SK-N-SH (cell line): Measurements from ENCODE around the gene UTF1. TPM values are rescaled to one million over a fixed set of nuclear protein-coding genes. Genes with fewer than 3 reads are reported as not detected.
"Not testable (repeated sequence)": the region's sequence is repeated elsewhere in the genome, so short reads cannot be mapped to it uniquely, and the experiment has no call there.

ENCODE experiments used
- CTCF ChIA-PET: fragments of 300-600, 350-600 bp; formaldehyde crosslinking; extraction: SDS; loops from one replicate; lab custom pipeline; 2021; lab: Yijun Ruan, JAX
- POLR2A ChIA-PET: fragments of 350-600 bp; sonication (Branson Sonifier 250); formaldehyde crosslinking; extraction: SDS; loops from one replicate; lab custom pipeline; 2020; ENCODE audit warnings: antibody characterized with exemption, inconsistent platforms; lab: Yijun Ruan, JAX
- DNase-seq: peaks from one replicate; pipeline ENCODE4 v3.0.0; 2012
- H2AFZ ChIP-seq: fragments of 200-600 bp; sonication (generic); 2 replicates; pipeline ENCODE4 v1.8.1; 2016; ENCODE audit warnings: antibody characterized with exemption, mild to moderate bottlenecking, low read depth
- H3F3A ChIP-seq: fragments of 200-600 bp; sonication (generic); replicated peaks from 2 replicates; pipeline ENCODE3; 2016; ENCODE audit warnings: antibody characterized with exemption, mild to moderate bottlenecking; ENCODE audit not compliant: insufficient read depth
- H3K27ac ChIP-seq, 2 experiments: fragments of 200-500 bp in 1 of 2; fragments of 200-600 bp in 1 of 2; sonication (Bioruptor generic) in 1 of 2; sonication (generic), shearing (Covaris generic) in 1 of 2; 2 replicates each; pipeline versions ENCODE4 v1.5.1 to v1.6.1; 2014 to 2016; ENCODE audit warnings: low read depth in 2 of 2, inconsistent platforms in 1 of 2, low read length in 1 of 2, mild to moderate bottlenecking in 1 of 2, mixed read lengths in 1 of 2
- H3K27me3 ChIP-seq: fragments of 200-600 bp; sonication (generic), shearing (Covaris generic); 2 replicates; pipeline ENCODE4 v1.6.1; 2016; ENCODE audit warnings: mixed run types; ENCODE audit not compliant: insufficient read depth
- H3K36me3 ChIP-seq, 2 experiments: fragments of 200-500 bp in 1 of 2; fragments of 200-600 bp in 1 of 2; sonication (Bioruptor generic) in 1 of 2; sonication (generic) in 1 of 2; replicated peaks in 1 of 2; 2 replicates each; pipeline versions ENCODE3 to v1.5.1; 2014 to 2016; ENCODE audit warnings: low read length in 1 of 2, mild to moderate bottlenecking in 1 of 2; ENCODE audit not compliant: insufficient read depth in 2 of 2, control insufficient read depth in 1 of 2
- H3K4me1 ChIP-seq, 2 experiments: fragments of 200-500 bp in 1 of 2; fragments of 200-600 bp in 1 of 2; sonication (Bioruptor generic) in 1 of 2; sonication (generic), shearing (Covaris generic) in 1 of 2; 2 replicates each; pipeline versions ENCODE4 v1.5.1 to v1.6.1; 2014 to 2016; ENCODE audit warnings: low read depth in 1 of 2, low read length in 1 of 2, mixed run types in 1 of 2; ENCODE audit not compliant: insufficient read depth in 2 of 2, control insufficient read depth in 1 of 2
- H3K4me2 ChIP-seq: fragments of 200-600 bp; sonication (generic), shearing (Covaris generic); 2 replicates; pipeline ENCODE4 v1.6.1; 2017; ENCODE audit warnings: mixed run types
- H3K4me3 ChIP-seq, 2 experiments: fragments of 200-500 bp in 1 of 2; fragments of 200-600 bp in 1 of 2; sonication (Bioruptor generic) in 1 of 2; sonication (generic), shearing (Covaris generic) in 1 of 2; 2 replicates each; pipeline versions ENCODE4 v1.5.1 to v1.8.1; 2014 to 2016; ENCODE audit warnings: low read depth in 2 of 2, inconsistent platforms in 1 of 2, low read length in 1 of 2, mild to moderate bottlenecking in 1 of 2, mixed read lengths in 1 of 2, moderate library complexity in 1 of 2
- H3K79me2 ChIP-seq: fragments of 200-600 bp; sonication (generic); 2 replicates; pipeline ENCODE4 v1.8.1; 2017; ENCODE audit warnings: mild to moderate bottlenecking; ENCODE audit not compliant: insufficient read depth
- H3K9ac ChIP-seq: fragments of 200-600 bp; sonication (generic); 2 replicates; pipeline ENCODE4 v1.6.1; 2017; ENCODE audit warnings: mixed run types
- H3K9me2 ChIP-seq: fragments of 200-600 bp; sonication (generic); 2 replicates; pipeline ENCODE4 v1.6.1; 2017; ENCODE audit warnings: mixed run types
- H3K9me3 ChIP-seq: fragments of 200-600 bp; sonication (generic); 2 replicates; pipeline ENCODE4 v1.6.1; 2017; ENCODE audit warnings: mixed run types, mild to moderate bottlenecking, moderate library complexity
- H4K20me1 ChIP-seq: fragments of 200-600 bp; sonication (generic); 2 replicates; pipeline ENCODE4 v1.6.1; 2017; ENCODE audit warnings: mild to moderate bottlenecking, mixed run types; ENCODE audit not compliant: insufficient read depth
- ELF1 ChIP-seq: IDR thresholded peaks from 2 replicates; pipeline ENCODE4 v1.4.0; 2012
- EP300 ChIP-seq, 2 experiments: IDR thresholded peaks; 2 replicates each; pipeline versions ENCODE4 v1.4.0 to v1.6.1; 2012; ENCODE audit warnings: borderline replicate concordance in 1 of 2, low read depth in 1 of 2, low read length in 1 of 2
- EZH2phosphoT487 ChIP-seq: fragments of 200-600 bp; sonication (generic); IDR thresholded peaks from 2 replicates; pipeline ENCODE4 v1.6.1; 2017; ENCODE audit warnings: low read depth, mixed run types, mild to moderate bottlenecking, antibody characterized with exemption, moderate library complexity, borderline replicate concordance
- FOXJ3 ChIP-seq: sonication (generic); formaldehyde crosslinking; IDR thresholded peaks from 2 replicates; pipeline ENCODE4 v1.5.1; 2020; ENCODE audit warnings: mild to moderate bottlenecking, missing genetic modification reagents
- GATA2 ChIP-seq: sonication (generic); formaldehyde crosslinking; IDR thresholded peaks from 2 replicates; pipeline ENCODE4 v1.5.0; 2020; ENCODE audit warnings: mild to moderate bottlenecking, missing genetic modification reagents
- MXI1 ChIP-seq: IDR thresholded peaks from 2 replicates; pipeline ENCODE4 v1.6.1; 2012; ENCODE audit warnings: mild to moderate bottlenecking, low read depth, low read length, improper control_type of control experiment
- NRF1 ChIP-seq: IDR thresholded peaks from 2 replicates; pipeline ENCODE4 v1.6.1; 2012; ENCODE audit warnings: low read depth, mild to moderate bottlenecking, low read length
- POLR2AphosphoS5 ChIP-seq: IDR thresholded peaks from 2 replicates; pipeline ENCODE4 v1.6.1; 2012; ENCODE audit warnings: low read depth, low read length
- RCOR1 ChIP-seq: fragments of 150-350 bp; IDR thresholded peaks from 2 replicates; pipeline ENCODE4 v1.6.1; 2017; ENCODE audit warnings: antibody characterized with exemption, low read length
- SMC3 ChIP-seq: IDR thresholded peaks from 2 replicates; pipeline ENCODE4 v1.6.1; 2012; ENCODE audit warnings: low read depth, low read length, improper control_type of control experiment
- TAF1 ChIP-seq: IDR thresholded peaks from 2 replicates; pipeline ENCODE4 v1.6.1; 2012; ENCODE audit warnings: low read depth, mild to moderate bottlenecking, low read length, moderate library complexity, borderline replicate concordance
- TCF12 ChIP-seq: IDR thresholded peaks from 2 replicates; pipeline ENCODE4 v1.4.0; 2012
- TEAD4 ChIP-seq: IDR thresholded peaks from 2 replicates; pipeline ENCODE4 v1.4.0; 2012; ENCODE audit warnings: mild to moderate bottlenecking, borderline replicate concordance; ENCODE audit not compliant: insufficient read depth
- USF1 ChIP-seq: IDR thresholded peaks from 2 replicates; pipeline ENCODE4 v1.4.0; 2012; ENCODE audit warnings: low read depth, borderline replicate concordance
- YY1 ChIP-seq: IDR thresholded peaks from 2 replicates; pipeline ENCODE4 v1.4.0; 2012; ENCODE audit warnings: low read depth, mild to moderate bottlenecking
- WGBS: methylation state at CpG from one replicate; pipeline ENCODE4 v1.1.6; 2017; ENCODE audit warnings: low lambda C conversion rate; 5-methylcytosine and 5-hydroxymethylcytosine counted together
- polyA plus RNA-seq, 3 experiments: library from polyadenylated mRNA; depleted of rRNA; stranded (reverse); fragments of >200 nt; gene quantifications; 2 replicates each; pipeline ENCODE4 v1.2.3, GENCODE V29; 2012
- TF ChIP-seq, protein P1 (sequence below): IDR thresholded peaks from 2 replicates; pipeline ENCODE4 v1.4.0; 2012; ENCODE audit warnings: low read depth, borderline replicate concordance

The UTF1 gene
- polyA plus RNA-seq, 1 of the 3 experiments (the other 2 are of a cell fraction): not detected

DNA sequence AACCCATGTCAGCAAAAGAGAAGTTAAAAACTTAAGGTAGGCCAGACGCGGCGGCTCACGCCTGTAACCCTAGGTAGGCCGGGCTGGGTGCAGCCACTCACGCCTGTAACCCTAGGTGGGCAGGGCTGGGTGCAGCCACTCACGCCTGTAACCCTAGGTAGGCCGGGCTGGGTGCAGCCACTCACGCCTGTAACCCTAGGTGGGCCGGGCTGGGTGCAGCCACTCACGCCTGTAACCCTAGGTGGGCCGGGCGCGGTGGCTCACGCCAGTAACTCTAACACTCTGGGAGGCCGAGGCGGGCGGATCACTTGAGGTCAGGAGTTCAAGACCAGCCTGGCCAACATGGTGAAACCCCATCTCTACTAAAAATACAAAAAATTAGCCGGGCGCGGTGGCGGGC lies 8.3 kb upstream of the UTF1 start:
- H3K9ac ChIP-seq, H3K4me1 ChIP-seq, H3F3A ChIP-seq, DNase-seq, H3K27ac ChIP-seq, H3K9me3 ChIP-seq, H3K79me2 ChIP-seq, H3K4me3 ChIP-seq, H3K4me2 ChIP-seq, H2AFZ ChIP-seq, POLR2A ChIA-PET, H4K20me1 ChIP-seq, H3K9me2 ChIP-seq, CTCF ChIA-PET, H3K36me3 ChIP-seq: not testable (repeated sequence)
- H3K27me3 ChIP-seq: peaks cover 37% of the 10 kb centered on the region
- WGBS: 83% methylated on average over 7 of the region's 22 CpGs

- Histone ChIP-seq H4K20me1 (no peaks in the 10 kb centered on the region), H3K4me1 (no peaks in the 10 kb centered on the region; a peak in 1 of 4 replicates), H3K4me3 (no peak overlapping the region), H3K9me3 (no peaks in the 10 kb centered on the region), H3K4me2 (no peak overlapping the region), H2AFZ (no peak overlapping the region), H3K9me2 (no peaks in the 10 kb centered on the region), H3K9ac (no peak overlapping the region), H3F3A (no peaks in the 10 kb centered on the region), H3K36me3 (no peaks in the 10 kb centered on the region), H3K27me3 (peaks cover 23% of the 10 kb centered on the region), H3K27ac (no peak overlapping the region), H3K79me2 (no peaks in the 10 kb centered on the region)
- no peak for DNase-seq
- ChIA-PET POLR2A (no interaction called here), CTCF (no interaction called here)
- TF ChIP-seq TEAD4 (no peak), SMC3 (no peak), GATA2 (CRISPR knock-in tag) (no peak), EZH2phosphoT487 (no peak)
- TF ChIP-seq, protein P1, sequence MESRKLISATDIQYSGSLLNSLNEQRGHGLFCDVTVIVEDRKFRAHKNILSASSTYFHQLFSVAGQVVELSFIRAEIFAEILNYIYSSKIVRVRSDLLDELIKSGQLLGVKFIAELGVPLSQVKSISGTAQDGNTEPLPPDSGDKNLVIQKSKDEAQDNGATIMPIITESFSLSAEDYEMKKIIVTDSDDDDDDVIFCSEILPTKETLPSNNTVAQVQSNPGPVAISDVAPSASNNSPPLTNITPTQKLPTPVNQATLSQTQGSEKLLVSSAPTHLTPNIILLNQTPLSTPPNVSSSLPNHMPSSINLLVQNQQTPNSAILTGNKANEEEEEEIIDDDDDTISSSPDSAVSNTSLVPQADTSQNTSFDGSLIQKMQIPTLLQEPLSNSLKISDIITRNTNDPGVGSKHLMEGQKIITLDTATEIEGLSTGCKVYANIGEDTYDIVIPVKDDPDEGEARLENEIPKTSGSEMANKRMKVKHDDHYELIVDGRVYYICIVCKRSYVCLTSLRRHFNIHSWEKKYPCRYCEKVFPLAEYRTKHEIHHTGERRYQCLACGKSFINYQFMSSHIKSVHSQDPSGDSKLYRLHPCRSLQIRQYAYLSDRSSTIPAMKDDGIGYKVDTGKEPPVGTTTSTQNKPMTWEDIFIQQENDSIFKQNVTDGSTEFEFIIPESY: no peak
- 27% methylated on average over 9 of the region's 14 CpGs for WGBS
Observed at GRCh38 chr10:133224076-133224475, 5.9 kb upstream of the UTF1 start.

GRCh38 chr10:133224756-133225372 lies 5.2 kb upstream of the UTF1 start:
- no peak for DNase-seq
- no peak overlapping the region for H2AFZ ChIP-seq
- no peak for TF ChIP-seq EP300 (IDR thresholded peaks at IDR 0.05; ENCODE audit: borderline replicate concordance in 1 of 2, low read depth in 1 of 2, low read length in 1 of 2)
- TF ChIP-seq YY1: no peak
- no peak for TF ChIP-seq MXI1
- no peak for TF ChIP-seq ELF1
- no peak for TF ChIP-seq TCF12
- no peak for TF ChIP-seq FOXJ3
- TF ChIP-seq, protein P1: no peak
- TF ChIP-seq NRF1: no peak
- no peak for TF ChIP-seq TAF1
- TF ChIP-seq USF1: no peak
- no peak for TF ChIP-seq POLR2AphosphoS5
- TF ChIP-seq RCOR1: no peak
- TF ChIP-seq EZH2phosphoT487: no peak
- no peaks in the 10 kb centered on the region for H3F3A ChIP-seq
- no peaks in the 10 kb centered on the region for H3K79me2 ChIP-seq
- 85% methylated on average over 22 of the region's 25 CpGs for WGBS
- H3K36me3 ChIP-seq: no peaks in the 10 kb centered on the region
- no peaks in the 10 kb centered on the region; a peak in 1 of 4 replicates for H3K4me1 ChIP-seq
- ChIA-PET CTCF (interaction anchor here (1.2 to 2.4 kb wide), 2 partner anchors 11 to 320 kb away, joined by 3 to 5 read pairs; no protein-coding TSS in a partner anchor), POLR2A (no interaction called here)
- H3K9me2 ChIP-seq: no peaks in the 10 kb centered on the region
- no peak overlapping the region for H3K27ac ChIP-seq
- H3K4me3 ChIP-seq: no peak overlapping the region
- no peak overlapping the region for H3K4me2 ChIP-seq
- no peaks in the 10 kb centered on the region for H3K9me3 ChIP-seq
- H4K20me1 ChIP-seq: no peaks in the 10 kb centered on the region
- peaks cover 22% of the 10 kb centered on the region for H3K27me3 ChIP-seq
- H3K9ac ChIP-seq: no peak overlapping the region
